ENCODE measurements around the gene TBC1D22A. TPM values are rescaled to one million over a fixed set of nuclear protein-coding genes. Genes with fewer than 3 reads are reported as not detected.

Gene TBC1D22A
- total RNA-seq, 1 donor from 2014 or later: 18.9 TPM

DNA sequence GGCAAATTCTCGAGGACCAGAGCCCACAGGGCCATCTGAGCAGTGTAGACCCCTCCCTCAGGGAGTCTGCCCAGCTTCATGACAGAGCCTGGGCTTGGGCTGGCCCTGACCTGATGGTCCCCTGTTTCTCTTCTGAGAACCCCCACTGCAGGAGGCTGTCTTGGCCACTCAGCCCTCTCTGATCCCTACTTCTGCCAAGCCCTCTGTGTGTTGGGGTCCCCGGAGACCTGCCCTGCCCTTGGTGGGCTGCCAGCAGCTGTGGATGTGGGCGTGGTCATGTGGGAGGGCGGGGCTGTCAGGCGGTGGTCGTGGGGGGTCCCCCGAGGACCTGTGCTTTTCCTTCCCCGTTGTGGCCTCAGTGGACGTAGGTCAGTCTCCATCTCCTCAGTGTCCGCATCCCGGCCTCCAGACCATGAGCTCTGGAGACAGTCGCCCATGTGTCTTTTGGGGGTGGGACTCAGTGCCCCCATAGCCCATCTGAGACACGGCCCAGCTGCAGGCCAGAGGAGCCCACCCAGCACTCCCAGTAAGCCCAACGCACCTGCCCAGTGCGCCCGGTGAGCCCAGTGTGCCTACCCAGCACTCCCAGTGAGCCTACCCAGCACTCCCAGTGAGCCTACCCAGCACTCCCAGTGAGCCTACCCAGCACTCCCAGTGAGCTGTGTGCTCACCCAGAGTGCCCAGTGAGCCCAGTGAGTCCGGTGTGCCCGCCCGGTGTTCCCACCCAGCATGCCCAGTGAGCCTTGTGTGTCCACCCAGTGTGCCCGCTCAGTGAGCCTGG is 409.2 kb downstream of the TBC1D22A start:
- peak; percentile 81 for DNase-seq (ENCODE audit: low spot score)
- H3K27ac Mint-ChIP-seq (ENCODE audit: unreplicated experiment): no peak overlapping the region
- peaks cover 5% of the 10 kb centered on the region for H3K36me3 Mint-ChIP-seq (ENCODE audit: low read depth)
- H3K4me3 Mint-ChIP-seq (ENCODE audit: unreplicated experiment): no peak overlapping the region
- no peak for TF ChIP-seq CTCF (IDR thresholded peaks at IDR 0.05)
- no peaks in the 10 kb centered on the region for H3K9me3 Mint-ChIP-seq (ENCODE audit: low read depth)
- no peaks in the 10 kb centered on the region for H3K4me1 Mint-ChIP-seq (ENCODE audit: low read depth)
- no peaks in the 10 kb centered on the region for H3K27me3 Mint-ChIP-seq (ENCODE audit: low read depth)

DNA sequence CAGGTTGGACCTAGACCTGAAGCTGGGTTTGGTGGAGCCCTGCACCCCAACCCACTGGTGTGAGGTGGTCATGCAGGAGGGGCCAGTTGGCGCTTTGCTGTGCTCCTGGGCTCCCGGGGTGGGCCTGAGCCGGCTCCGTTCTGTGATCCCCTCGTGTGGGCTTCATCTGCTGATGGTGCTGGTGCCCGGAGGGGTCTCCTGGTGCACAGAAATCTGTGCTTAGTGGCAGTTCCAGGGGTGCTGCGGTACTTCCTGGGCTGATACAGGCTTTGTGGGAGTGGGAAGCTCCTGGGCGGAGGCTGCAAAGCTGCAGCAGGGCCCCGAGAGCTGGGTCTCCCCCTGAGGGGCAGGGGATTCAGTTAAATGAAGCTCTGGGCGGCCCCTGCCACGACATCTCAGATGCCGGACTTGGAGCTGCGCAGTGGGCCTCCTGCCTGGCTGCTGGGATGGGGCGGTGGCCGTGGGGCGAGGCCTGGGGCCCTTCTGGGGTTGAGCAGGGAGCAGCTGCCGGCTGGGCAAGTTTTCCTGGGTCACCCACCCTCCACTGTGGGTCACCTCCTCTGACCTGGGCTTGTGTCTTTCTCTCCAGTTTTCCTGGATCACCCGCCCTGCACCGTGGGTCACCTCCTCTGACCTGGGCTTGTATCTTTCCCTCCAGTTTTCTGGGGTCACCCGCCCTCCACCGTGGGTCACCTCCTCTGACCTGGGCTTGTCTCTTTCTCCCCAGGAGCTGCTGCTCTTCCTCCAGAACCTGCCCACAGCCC is 410.5 kb downstream of the TBC1D22A start:
- no peak overlapping the region for H3K4me3 Mint-ChIP-seq (ENCODE audit: unreplicated experiment)
- TF ChIP-seq CTCF (IDR thresholded peaks at IDR 0.05): no peak
- H3K9me3 Mint-ChIP-seq (ENCODE audit: low read depth): no peaks in the 10 kb centered on the region
- H3K27me3 Mint-ChIP-seq (ENCODE audit: low read depth): no peaks in the 10 kb centered on the region
- peaks cover 6% of the 10 kb centered on the region for H3K36me3 Mint-ChIP-seq (ENCODE audit: low read depth)
- H3K4me1 Mint-ChIP-seq (ENCODE audit: low read depth): no peaks in the 10 kb centered on the region
- peak; percentile 83 for DNase-seq (ENCODE audit: low spot score)
- H3K27ac Mint-ChIP-seq (ENCODE audit: unreplicated experiment): no peak overlapping the region

GRCh38 chr22:47173535-47174021 is 411.1 kb downstream of the TBC1D22A start:
- TF ChIP-seq CTCF (IDR thresholded peaks at IDR 0.05): no peak
- peaks cover 7% of the 10 kb centered on the region for H3K36me3 Mint-ChIP-seq (ENCODE audit: low read depth)
- DNase-seq (ENCODE audit: low spot score): peak; percentile 73
- H3K27ac Mint-ChIP-seq (ENCODE audit: unreplicated experiment): no peak overlapping the region
- H3K4me1 Mint-ChIP-seq (ENCODE audit: low read depth): no peaks in the 10 kb centered on the region
- no peaks in the 10 kb centered on the region for H3K27me3 Mint-ChIP-seq (ENCODE audit: low read depth)
- H3K4me3 Mint-ChIP-seq (ENCODE audit: unreplicated experiment): no peak overlapping the region
- no peaks in the 10 kb centered on the region for H3K9me3 Mint-ChIP-seq (ENCODE audit: low read depth)

- no peaks in the 10 kb centered on the region for H3K9me3 Mint-ChIP-seq (ENCODE audit: low read depth)
- H3K4me3 Mint-ChIP-seq (ENCODE audit: unreplicated experiment): no peak overlapping the region
- H3K36me3 Mint-ChIP-seq (ENCODE audit: low read depth): peaks cover 7% of the 10 kb centered on the region
- no peaks in the 10 kb centered on the region for H3K27me3 Mint-ChIP-seq (ENCODE audit: low read depth)
- H3K4me1 Mint-ChIP-seq (ENCODE audit: low read depth): no peaks in the 10 kb centered on the region
- H3K27ac Mint-ChIP-seq (ENCODE audit: unreplicated experiment): no peak overlapping the region
- TF ChIP-seq CTCF (IDR thresholded peaks at IDR 0.05): no peak
- DNase-seq (ENCODE audit: low spot score): peak; percentile 55
Measured at GRCh38 chr22:47174096-47174495, 411.6 kb downstream of the TBC1D22A start.

DNA sequence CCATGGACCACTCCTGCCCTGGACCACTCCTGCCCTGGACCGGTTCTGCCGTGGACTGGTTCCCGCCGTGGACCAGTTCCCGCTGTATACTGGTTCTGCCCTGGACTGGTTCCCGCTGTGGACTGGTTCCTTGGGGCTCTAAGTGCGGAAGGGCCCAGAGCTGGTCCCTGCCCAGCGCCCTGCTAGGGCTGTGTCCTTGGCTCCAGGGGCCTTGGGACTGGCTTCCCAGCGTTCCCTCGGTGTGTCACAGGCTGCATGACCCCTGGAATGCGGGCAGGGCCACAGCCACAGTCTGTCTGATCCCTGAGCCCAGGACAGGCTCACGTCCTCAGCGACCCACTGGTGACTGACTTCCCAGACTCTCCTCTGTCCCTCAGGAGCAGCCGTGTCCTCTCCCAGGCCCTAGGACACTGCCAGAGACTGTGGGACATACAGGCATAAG is 412.2 kb downstream of the TBC1D22A start:
- TF ChIP-seq CTCF (IDR thresholded peaks at IDR 0.05): no peak
- DNase-seq (ENCODE audit: low spot score): peak; percentile 90
- H3K27me3 Mint-ChIP-seq (ENCODE audit: low read depth): no peaks in the 10 kb centered on the region
- no peaks in the 10 kb centered on the region for H3K4me1 Mint-ChIP-seq (ENCODE audit: low read depth)
- H3K36me3 Mint-ChIP-seq (ENCODE audit: low read depth): peaks cover 7% of the 10 kb centered on the region
- peaks cover 1% of the 10 kb centered on the region for H3K9me3 Mint-ChIP-seq (ENCODE audit: low read depth)
- no peak overlapping the region for H3K4me3 Mint-ChIP-seq (ENCODE audit: unreplicated experiment)
- no peak overlapping the region for H3K27ac Mint-ChIP-seq (ENCODE audit: unreplicated experiment)
